A549 (cell line): ENCODE measurements around the gene CASP1. TPM values are rescaled to one million over a fixed set of nuclear protein-coding genes. Genes with fewer than 3 reads are reported as not detected.

Experiments
- ATAC-seq, 2 experiments: fragments of 200-7000 bp in 1 of 2; fragments of >200 bp in 1 of 2; cut with Nextera tagmentation in 1 of 2; cut with Tn5 transposase in 1 of 2; 3 replicates each; pipeline versions ENCODE4 v1.8.0 to v1.9.1; 2018 to 2020; ENCODE audit warnings: mild to moderate bottlenecking in 1 of 2, moderate library complexity in 1 of 2
- CTCF ChIA-PET: fragments of 300-600 bp; sonication (Branson Sonifier 250); formaldehyde crosslinking; extraction: SDS; loops from one replicate; lab custom pipeline; 2021; ENCODE audit warnings: antibody characterized with exemption, inconsistent platforms; lab: Yijun Ruan, JAX
- POLR2A ChIA-PET: fragments of 350-600 bp; formaldehyde crosslinking; extraction: SDS; loops from one replicate; lab custom pipeline; 2021; ENCODE audit warnings: antibody characterized with exemption, inconsistent platforms; lab: Yijun Ruan, JAX
- DNase-seq, 2 experiments: peaks; one replicate each; pipeline versions ENCODE4 v3.0.0 to v3.0.0-alpha.2; 2011 to 2016; ENCODE audit warnings: low read depth in 1 of 2, low spot score in 1 of 2
- FAIRE-seq: peaks from 2 replicates; lab custom pipeline; 2011; peaks lifted over from hg19 to GRCh38; lab: Jason Lieb, UNC
- H3K27ac ChIP-seq, 2 experiments: fragments of >200 bp; sonication (Bioruptor Twin); formaldehyde crosslinking; 3 replicates each; pipeline ENCODE4 v1.5.1; 2016 to 2017
- H3K4me1 ChIP-seq: fragments of >200 bp; sonication (Bioruptor Twin); formaldehyde crosslinking; 3 replicates; pipeline ENCODE4 v1.6.1; 2016
- H3K4me2 ChIP-seq: fragments of >200 bp; sonication (Bioruptor Twin); formaldehyde crosslinking; 3 replicates; pipeline ENCODE4 v1.6.1; 2016
- H3K4me3 ChIP-seq: fragments of >200 bp; sonication (Bioruptor Twin); formaldehyde crosslinking; 3 replicates; pipeline ENCODE4 v1.5.1; 2016
- H3K9me3 ChIP-seq: fragments of >200 bp; sonication (Bioruptor Twin); formaldehyde crosslinking; 3 replicates; pipeline ENCODE4 v1.6.1; 2016
- BHLHE40 ChIP-seq: IDR thresholded peaks from 2 replicates; pipeline ENCODE4 v1.6.1; 2012; ENCODE audit warnings: low read depth, low read length, inconsistent platforms
- EHF ChIP-seq: fragments of 250-450 bp; sonication (Bioruptor Pico); IDR thresholded peaks from 2 replicates; pipeline ENCODE4 v1.5.0; 2020; ENCODE audit warnings: mild to moderate bottlenecking
- EHMT2 ChIP-seq: fragments of 200-600 bp; sonication (generic); IDR thresholded peaks from 2 replicates; pipeline ENCODE4 v1.6.1; 2016; ENCODE audit warnings: antibody characterized with exemption, low read depth, mild to moderate bottlenecking, moderate library complexity
- ESRRA ChIP-seq: fragments of 150-350 bp; IDR thresholded peaks from 2 replicates; pipeline ENCODE4 v1.6.1; 2014; ENCODE audit warnings: mild to moderate bottlenecking, low read length, borderline replicate concordance
- HOXB13 ChIP-seq: fragments of 250-450 bp; sonication (Bioruptor Pico); IDR thresholded peaks from 2 replicates; pipeline ENCODE4 v1.5.0; 2020; ENCODE audit warnings: low read depth, mild to moderate bottlenecking, moderate library complexity
- JUNB ChIP-seq: fragments of >200 bp; sonication (Bioruptor Twin); formaldehyde crosslinking; IDR thresholded peaks from 2 replicates; pipeline ENCODE4 v1.6.1; 2016
- KDM1A ChIP-seq: fragments of 200-600 bp; sonication (generic); IDR thresholded peaks from 2 replicates; pipeline ENCODE4 v1.6.1; 2016; ENCODE audit warnings: low read depth, mild to moderate bottlenecking
- KDM5A ChIP-seq: fragments of 200-600 bp; sonication (generic); IDR thresholded peaks from 2 replicates; pipeline ENCODE4 v1.6.1; 2016; ENCODE audit warnings: antibody characterized with exemption, mild to moderate bottlenecking
- MAFK ChIP-seq: fragments of 450-650 bp; IDR thresholded peaks from 2 replicates; pipeline ENCODE4 v1.6.1; 2014; ENCODE audit not compliant: partially characterized antibody
- MAX ChIP-seq: IDR thresholded peaks from 2 replicates; pipeline ENCODE4 v1.6.1; 2012
- MYC ChIP-seq: IDR thresholded peaks from 2 replicates; pipeline ENCODE4 v1.6.1; 2012; ENCODE audit warnings: mild to moderate bottlenecking, inconsistent platforms, low read length, improper control_type of control experiment, borderline replicate concordance
- NFE2L2 ChIP-seq: fragments of 150-350 bp; conservative IDR thresholded peaks from 2 replicates; pipeline ENCODE4 v1.6.1; 2014; ENCODE audit warnings: low read length
- NR3C1 ChIP-seq: fragments of >200 bp; sonication (Bioruptor Twin); formaldehyde crosslinking; IDR thresholded peaks from 3 replicates; pipeline ENCODE4 v1.6.1; 2017
- PHF8 ChIP-seq: fragments of 200-600 bp; sonication (generic); IDR thresholded peaks from 2 replicates; pipeline ENCODE4 v1.6.1; 2016; ENCODE audit warnings: low read depth, mild to moderate bottlenecking, antibody characterized with exemption, moderate library complexity, borderline replicate concordance
- RCOR1 ChIP-seq: fragments of 150-350 bp; IDR thresholded peaks from 2 replicates; pipeline ENCODE4 v1.6.1; 2014; ENCODE audit warnings: antibody characterized with exemption, low read length, low read depth
- RFX5 ChIP-seq: fragments of 450-650 bp; IDR thresholded peaks from 2 replicates; pipeline ENCODE4 v1.7.1; 2014; ENCODE audit warnings: antibody characterized with exemption, mild to moderate bottlenecking, moderate library complexity
- TP53 ChIP-seq: fragments of 250-450 bp; sonication (Bioruptor Pico); IDR thresholded peaks from 2 replicates; pipeline ENCODE4 v1.5.0; 2021; ENCODE audit warnings: mild to moderate bottlenecking, moderate library complexity
- WGBS: methylation state at CpG from one replicate; pipeline ENCODE4 v1.1.6; 2017; ENCODE audit errors: missing lambda C conversion rate; 5-methylcytosine and 5-hydroxymethylcytosine counted together
- polyA plus RNA-seq, 4 experiments: library from polyadenylated mRNA; depleted of rRNA in 3 of 4; stranded (reverse); fragments of >200 nt; fragmentation: RNase III in 1 of 4; extraction: RNeasy Plus Mini Kit Qiagen cat#74134 plus additional on column Dnase treatment in 1 of 4; gene quantifications; 2 replicates in 3 of 4; 3 replicates in 1 of 4; pipeline ENCODE4 v1.2.3, GENCODE V29; 2011 to 2017
- TF ChIP-seq, protein P1 (sequence below): fragments of 150-350 bp; IDR thresholded peaks from 2 replicates; pipeline ENCODE4 v1.6.1; 2014; ENCODE audit warnings: low read depth, mild to moderate bottlenecking, low read length
- TF ChIP-seq, protein P2 (sequence below): IDR thresholded peaks from 2 replicates; pipeline ENCODE4 v1.6.1; 2012
- TF ChIP-seq, protein P3 (sequence below): fragments of 250-450 bp; sonication (Bioruptor Pico); IDR thresholded peaks from 2 replicates; pipeline ENCODE4 v1.5.0; 2020; ENCODE audit warnings: low read depth, mild to moderate bottlenecking, moderate library complexity

Gene CASP1
- polyA plus RNA-seq, 2 of the 4 experiments (the other 2 are of a cell fraction) = 0.06 to 0.15 TPM

DNA sequence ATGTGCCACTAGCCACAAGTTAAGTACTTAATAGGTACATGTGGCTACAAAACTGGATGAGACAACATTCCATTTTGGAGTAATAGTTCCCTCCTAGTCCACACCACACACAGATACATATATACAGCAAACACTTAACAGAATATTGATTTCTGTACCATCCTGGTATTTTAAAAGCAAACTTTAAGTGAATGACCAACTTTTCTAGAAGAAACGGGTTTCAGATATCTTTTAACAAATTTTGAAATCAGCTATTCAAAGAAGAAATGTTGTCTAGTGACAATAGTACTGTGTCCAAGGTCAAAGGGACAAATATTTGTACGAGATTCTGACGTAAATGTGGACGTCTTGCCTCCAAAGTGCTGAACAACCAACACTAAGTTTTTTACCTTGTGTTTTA lies 22.5 kb upstream of the CASP1 start (continued):
- TF ChIP-seq BHLHE40 (no peak), MAX (no peak), ESRRA (no peak), JUNB (no peak), KDM5A (no peak), NFE2L2 (no peak), MAFK (no peak)

DNA sequence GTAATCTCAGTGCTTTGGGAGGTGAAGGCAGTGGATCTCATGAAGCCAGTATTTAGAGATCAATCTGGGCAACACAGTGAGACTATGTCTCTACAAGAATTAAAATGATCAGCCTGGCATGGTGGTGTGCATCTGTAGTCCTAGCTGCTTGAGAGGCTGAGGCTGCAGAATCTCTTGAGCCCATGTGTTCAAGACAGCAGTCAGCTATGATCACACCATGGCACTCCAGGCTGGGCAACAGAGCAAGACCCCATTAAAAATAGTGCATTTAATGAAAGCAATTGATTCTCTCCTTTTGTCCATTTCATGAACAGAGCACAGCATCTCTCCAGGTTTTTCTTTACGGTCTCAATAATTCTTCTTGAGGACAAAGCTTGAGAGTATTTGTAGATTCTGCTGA lies 21.5 kb upstream of the CASP1 start:
- H3K27ac ChIP-seq = no peak overlapping the region
- no peak for ATAC-seq
- 90% methylated on average over 1 of the region's 1 CpG for WGBS
- no peaks in the 10 kb centered on the region for H3K4me1 ChIP-seq
- H3K4me3 ChIP-seq = no peak overlapping the region
- H3K4me2 ChIP-seq = no peak overlapping the region
- H3K9me3 ChIP-seq = no peaks in the 10 kb centered on the region
- POLR2A ChIA-PET = no interaction called here
- CTCF ChIA-PET = no interaction called here
- FAIRE-seq = no peak
- no peak for DNase-seq
- TF ChIP-seq, protein P1, sequence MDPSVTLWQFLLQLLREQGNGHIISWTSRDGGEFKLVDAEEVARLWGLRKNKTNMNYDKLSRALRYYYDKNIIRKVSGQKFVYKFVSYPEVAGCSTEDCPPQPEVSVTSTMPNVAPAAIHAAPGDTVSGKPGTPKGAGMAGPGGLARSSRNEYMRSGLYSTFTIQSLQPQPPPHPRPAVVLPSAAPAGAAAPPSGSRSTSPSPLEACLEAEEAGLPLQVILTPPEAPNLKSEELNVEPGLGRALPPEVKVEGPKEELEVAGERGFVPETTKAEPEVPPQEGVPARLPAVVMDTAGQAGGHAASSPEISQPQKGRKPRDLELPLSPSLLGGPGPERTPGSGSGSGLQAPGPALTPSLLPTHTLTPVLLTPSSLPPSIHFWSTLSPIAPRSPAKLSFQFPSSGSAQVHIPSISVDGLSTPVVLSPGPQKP = no peak
- no peak for TF ChIP-seq TP53 (CRISPR knock-in tag)

- 71% methylated on average over 2 of the region's 2 CpGs for WGBS
- no peak overlapping the region for H3K27ac ChIP-seq
- ATAC-seq (no peak), DNase-seq (no peak), FAIRE-seq (no peak)
- no peak overlapping the region for H3K4me3 ChIP-seq
- no peaks in the 10 kb centered on the region for H3K4me1 ChIP-seq
- H3K4me2 ChIP-seq = no peak overlapping the region
- no peaks in the 10 kb centered on the region for H3K9me3 ChIP-seq
- TF ChIP-seq, protein P2, sequence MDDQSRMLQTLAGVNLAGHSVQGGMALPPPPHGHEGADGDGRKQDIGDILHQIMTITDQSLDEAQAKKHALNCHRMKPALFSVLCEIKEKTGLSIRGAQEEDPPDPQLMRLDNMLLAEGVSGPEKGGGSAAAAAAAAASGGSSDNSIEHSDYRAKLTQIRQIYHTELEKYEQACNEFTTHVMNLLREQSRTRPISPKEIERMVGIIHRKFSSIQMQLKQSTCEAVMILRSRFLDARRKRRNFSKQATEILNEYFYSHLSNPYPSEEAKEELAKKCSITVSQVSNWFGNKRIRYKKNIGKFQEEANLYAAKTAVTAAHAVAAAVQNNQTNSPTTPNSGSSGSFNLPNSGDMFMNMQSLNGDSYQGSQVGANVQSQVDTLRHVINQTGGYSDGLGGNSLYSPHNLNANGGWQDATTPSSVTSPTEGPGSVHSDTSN = no peak
- TF ChIP-seq RCOR1 (no peak), MYC (no peak), PHF8 (no peak), EHF (no peak), KDM1A (no peak), NR3C1 (no peak), BHLHE40 (no peak), HOXB13 (CRISPR knock-in tag) (no peak), ESRRA (no peak), RFX5 (no peak), EHMT2 (no peak)
- TF ChIP-seq, protein P3, sequence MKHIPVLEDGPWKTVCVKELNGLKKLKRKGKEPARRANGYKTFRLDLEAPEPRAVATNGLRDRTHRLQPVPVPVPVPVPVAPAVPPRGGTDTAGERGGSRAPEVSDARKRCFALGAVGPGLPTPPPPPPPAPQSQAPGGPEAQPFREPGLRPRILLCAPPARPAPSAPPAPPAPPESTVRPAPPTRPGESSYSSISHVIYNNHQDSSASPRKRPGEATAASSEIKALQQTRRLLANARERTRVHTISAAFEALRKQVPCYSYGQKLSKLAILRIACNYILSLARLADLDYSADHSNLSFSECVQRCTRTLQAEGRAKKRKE = no peak
- TF ChIP-seq, protein P1 = no peak
- ChIA-PET POLR2A (no interaction called here), CTCF (no interaction called here)
Observed at GRCh38 chr11:105054723-105055493, 20.0 kb upstream of the CASP1 start.
